ENCODE data around the gene GPC3. TPM values are rescaled to one million over a fixed set of nuclear protein-coding genes. Genes with fewer than 3 reads are reported as not detected.

GPC3 gene
- 75.8 TPM for polyA plus RNA-seq
- long read RNA-seq, donor 1, transcript GPC3-201 (8 exons, 2,568 nt) = major isoform, 32 of 50 reads
- long read RNA-seq, donor 1, partial matches to known transcripts = 17 of 50 reads
- long read RNA-seq, donor 1, other reads (novel, unspliced or antisense) = 0 of 50 reads
- long read RNA-seq, donor 2, transcript GPC3-201 (8 exons, 2,568 nt) = major isoform, 34 of 64 reads
- long read RNA-seq, donor 2, partial matches to known transcripts = 28 of 64 reads
- long read RNA-seq, donor 2, other reads (novel, unspliced or antisense) = 0 of 64 reads
- long read RNA-seq, donor 3, transcript GPC3-201 (8 exons, 2,568 nt) = major isoform, 25 of 46 reads
- long read RNA-seq, donor 3, partial matches to known transcripts = 21 of 46 reads
- long read RNA-seq, donor 3, other reads (novel, unspliced or antisense) = 0 of 46 reads
- long read RNA-seq, donor 4, partial matches to known transcripts = 0 of 3 reads
- long read RNA-seq, donor 4, other reads (novel, unspliced or antisense) = 0 of 3 reads
- long read RNA-seq, donor 5, transcript GPC3-201 (8 exons, 2,568 nt) = major isoform, 50 of 68 reads
- long read RNA-seq, donor 5, partial matches to known transcripts = 18 of 68 reads
- long read RNA-seq, donor 5, other reads (novel, unspliced or antisense) = 0 of 68 reads
- long read RNA-seq, donor 6, transcript GPC3-201 (8 exons, 2,568 nt) = major isoform, 21 of 41 reads
- long read RNA-seq, donor 6, partial matches to known transcripts = 20 of 41 reads
- long read RNA-seq, donor 6, other reads (novel, unspliced or antisense) = 0 of 41 reads
- long read RNA-seq, donor 7, transcript GPC3-201 (8 exons, 2,568 nt) = major isoform, 48 of 104 reads
- long read RNA-seq, donor 7, partial matches to known transcripts = 52 of 104 reads
- long read RNA-seq, donor 7, other reads (novel, unspliced or antisense) = 0 of 104 reads
- long read RNA-seq, donor 8, transcript GPC3-201 (8 exons, 2,568 nt) = major isoform, 24 of 61 reads
- long read RNA-seq, donor 8, partial matches to known transcripts = 36 of 61 reads
- long read RNA-seq, donor 8, other reads (novel, unspliced or antisense) = 0 of 61 reads
- long read RNA-seq, donor 9, transcript GPC3-201 (8 exons, 2,568 nt) = major isoform, 30 of 52 reads
- long read RNA-seq, donor 9, partial matches to known transcripts = 22 of 52 reads
- long read RNA-seq, donor 9, other reads (novel, unspliced or antisense) = 0 of 52 reads
- long read RNA-seq, donor 10, transcript GPC3-201 (8 exons, 2,568 nt) = major isoform, 24 of 29 reads
- long read RNA-seq, donor 10, partial matches to known transcripts = 5 of 29 reads
- long read RNA-seq, donor 10, other reads (novel, unspliced or antisense) = 0 of 29 reads
- long read RNA-seq, donor 11, transcript GPC3-201 (8 exons, 2,568 nt) = major isoform, 22 of 38 reads
- long read RNA-seq, donor 11, partial matches to known transcripts = 16 of 38 reads
- long read RNA-seq, donor 11, other reads (novel, unspliced or antisense) = 0 of 38 reads

- WGBS (ENCODE audit: insufficient coverage, low lambda C conversion rate) = no CpG with 5 or more reads among the region's 90 CpGs
- H3K9me3 ChIP-seq (ENCODE audit: control insufficient read depth, low read depth, low read length) = no peaks in the 10 kb centered on the region
- peaks cover 4% of the 10 kb centered on the region for H3K27me3 ChIP-seq (ENCODE audit: control insufficient read depth, insufficient read depth, low read length)
- peak within 1 kb of the TSS; percentile 52 for H3K4me3 ChIP-seq (ENCODE audit: low read length)
- no peak within 1 kb of the TSS for H3K27ac ChIP-seq (ENCODE audit: low read length)
- peak in 1 of 2 donors; percentile 67 for DNase-seq
- no peaks in the 10 kb centered on the region for H3K36me3 ChIP-seq (ENCODE audit: control insufficient read depth, insufficient read depth, low read length)
- H3K4me1 ChIP-seq (ENCODE audit: control insufficient read depth, insufficient read depth, low read length) = no peaks in the 10 kb centered on the region
These were observed at the start of gene GPC3 for GRCh38 chrX:133985164-133985966. GPC3 (minus strand) TSS chrX:133985594.

GRCh38 chrX:134032441-134032840 is 47.0 kb upstream of the GPC3 start:
- H3K36me3 ChIP-seq (ENCODE audit: control insufficient read depth, insufficient read depth, low read length) = no peaks in the 10 kb centered on the region
- H3K27ac ChIP-seq (ENCODE audit: low read length) = no peak overlapping the region
- no peaks in the 10 kb centered on the region for H3K9me3 ChIP-seq (ENCODE audit: control insufficient read depth, low read depth, low read length)
- no peak overlapping the region for H3K4me3 ChIP-seq (ENCODE audit: low read length)
- H3K27me3 ChIP-seq (ENCODE audit: control insufficient read depth, insufficient read depth, low read length) = no peaks in the 10 kb centered on the region
- DNase-seq = no peak
- H3K4me1 ChIP-seq (ENCODE audit: control insufficient read depth, insufficient read depth, low read length) = no peaks in the 10 kb centered on the region

GRCh38 chrX:134026565-134027311 is 41.3 kb upstream of the GPC3 start:
- Histone ChIP-seq H3K27ac (ENCODE audit: low read length) (peak overlapping the region; percentile 48), H3K9me3 (ENCODE audit: control insufficient read depth, low read depth, low read length) (no peaks in the 10 kb centered on the region), H3K4me1 (ENCODE audit: control insufficient read depth, insufficient read depth, low read length) (peaks cover 20% of the 10 kb centered on the region), H3K4me3 (ENCODE audit: low read length) (peak overlapping the region; percentile 23), H3K36me3 (ENCODE audit: control insufficient read depth, insufficient read depth, low read length) (no peaks in the 10 kb centered on the region), H3K27me3 (ENCODE audit: control insufficient read depth, insufficient read depth, low read length) (no peaks in the 10 kb centered on the region)
- 33% methylated on average over 3 of the region's 15 CpGs for WGBS (ENCODE audit: insufficient coverage, low lambda C conversion rate)
- peak; percentile 57 to 76 for DNase-seq

GRCh38 chrX:134025986-134026545 is 40.7 kb upstream of the GPC3 start:
- no peaks in the 10 kb centered on the region for H3K36me3 ChIP-seq (ENCODE audit: control insufficient read depth, insufficient read depth, low read length)
- H3K27ac ChIP-seq (ENCODE audit: low read length) = peak overlapping the region; percentile 48
- H3K4me1 ChIP-seq (ENCODE audit: control insufficient read depth, insufficient read depth, low read length) = peaks cover 20% of the 10 kb centered on the region
- DNase-seq = no peak
- H3K4me3 ChIP-seq (ENCODE audit: low read length) = peak overlapping the region; percentile 23
- 83% methylated on average over 1 of the region's 5 CpGs for WGBS (ENCODE audit: insufficient coverage, low lambda C conversion rate)
- H3K27me3 ChIP-seq (ENCODE audit: control insufficient read depth, insufficient read depth, low read length) = no peaks in the 10 kb centered on the region
- H3K9me3 ChIP-seq (ENCODE audit: control insufficient read depth, low read depth, low read length) = no peaks in the 10 kb centered on the region

GRCh38 chrX:134024686-134025377 is 39.4 kb upstream of the GPC3 start:
- Histone ChIP-seq H3K4me3 (ENCODE audit: low read length) (no peak overlapping the region), H3K9me3 (ENCODE audit: control insufficient read depth, low read depth, low read length) (no peaks in the 10 kb centered on the region), H3K36me3 (ENCODE audit: control insufficient read depth, insufficient read depth, low read length) (no peaks in the 10 kb centered on the region), H3K27ac (ENCODE audit: low read length) (peak overlapping the region; percentile 72), H3K4me1 (ENCODE audit: control insufficient read depth, insufficient read depth, low read length) (peaks cover 20% of the 10 kb centered on the region), H3K27me3 (ENCODE audit: control insufficient read depth, insufficient read depth, low read length) (no peaks in the 10 kb centered on the region)
- no peak for DNase-seq

- peak; percentile 20 to 74 for DNase-seq
- peaks cover 20% of the 10 kb centered on the region for H3K4me1 ChIP-seq (ENCODE audit: control insufficient read depth, insufficient read depth, low read length)
- H3K36me3 ChIP-seq (ENCODE audit: control insufficient read depth, insufficient read depth, low read length) = no peaks in the 10 kb centered on the region
- H3K27ac ChIP-seq (ENCODE audit: low read length) = peak overlapping the region; percentile 72
- H3K9me3 ChIP-seq (ENCODE audit: control insufficient read depth, low read depth, low read length) = no peaks in the 10 kb centered on the region
- no CpG with 5 or more reads among the region's 4 CpGs for WGBS (ENCODE audit: insufficient coverage, low lambda C conversion rate)
- H3K4me3 ChIP-seq (ENCODE audit: low read length) = no peak overlapping the region
- no peaks in the 10 kb centered on the region for H3K27me3 ChIP-seq (ENCODE audit: control insufficient read depth, insufficient read depth, low read length)
These were observed 38.5 kb upstream of the GPC3 start for GRCh38 chrX:134023851-134024281.

- WGBS (ENCODE audit: insufficient coverage, low lambda C conversion rate) = no CpG with 5 or more reads among the region's 2 CpGs
- H3K27me3 ChIP-seq (ENCODE audit: control insufficient read depth, insufficient read depth, low read length) = no peaks in the 10 kb centered on the region
- H3K36me3 ChIP-seq (ENCODE audit: control insufficient read depth, insufficient read depth, low read length) = no peaks in the 10 kb centered on the region
- peak in 1 of 2 donors; percentile 30 for DNase-seq
- H3K27ac ChIP-seq (ENCODE audit: low read length) = no peak overlapping the region
- H3K4me3 ChIP-seq (ENCODE audit: low read length) = no peak overlapping the region
- H3K9me3 ChIP-seq (ENCODE audit: control insufficient read depth, low read depth, low read length) = no peaks in the 10 kb centered on the region
- H3K4me1 ChIP-seq (ENCODE audit: control insufficient read depth, insufficient read depth, low read length) = peaks cover 20% of the 10 kb centered on the region
These were observed 35.5 kb upstream of the GPC3 start for GRCh38 chrX:134020910-134021309.

- H3K4me3 ChIP-seq (ENCODE audit: low read length) = no peak overlapping the region
- no CpG with 5 or more reads among the region's 4 CpGs for WGBS (ENCODE audit: insufficient coverage, low lambda C conversion rate)
- no peak for DNase-seq
- no peaks in the 10 kb centered on the region for H3K9me3 ChIP-seq (ENCODE audit: control insufficient read depth, low read depth, low read length)
- peaks cover 17% of the 10 kb centered on the region for H3K4me1 ChIP-seq (ENCODE audit: control insufficient read depth, insufficient read depth, low read length)
- H3K27ac ChIP-seq (ENCODE audit: low read length) = no peak overlapping the region
- H3K36me3 ChIP-seq (ENCODE audit: control insufficient read depth, insufficient read depth, low read length) = no peaks in the 10 kb centered on the region
- no peaks in the 10 kb centered on the region for H3K27me3 ChIP-seq (ENCODE audit: control insufficient read depth, insufficient read depth, low read length)
These were observed 34.3 kb upstream of the GPC3 start for GRCh38 chrX:134019567-134020206.
